ENCODE measurements around the gene CNPY1.

CNPY1 gene

DNA sequence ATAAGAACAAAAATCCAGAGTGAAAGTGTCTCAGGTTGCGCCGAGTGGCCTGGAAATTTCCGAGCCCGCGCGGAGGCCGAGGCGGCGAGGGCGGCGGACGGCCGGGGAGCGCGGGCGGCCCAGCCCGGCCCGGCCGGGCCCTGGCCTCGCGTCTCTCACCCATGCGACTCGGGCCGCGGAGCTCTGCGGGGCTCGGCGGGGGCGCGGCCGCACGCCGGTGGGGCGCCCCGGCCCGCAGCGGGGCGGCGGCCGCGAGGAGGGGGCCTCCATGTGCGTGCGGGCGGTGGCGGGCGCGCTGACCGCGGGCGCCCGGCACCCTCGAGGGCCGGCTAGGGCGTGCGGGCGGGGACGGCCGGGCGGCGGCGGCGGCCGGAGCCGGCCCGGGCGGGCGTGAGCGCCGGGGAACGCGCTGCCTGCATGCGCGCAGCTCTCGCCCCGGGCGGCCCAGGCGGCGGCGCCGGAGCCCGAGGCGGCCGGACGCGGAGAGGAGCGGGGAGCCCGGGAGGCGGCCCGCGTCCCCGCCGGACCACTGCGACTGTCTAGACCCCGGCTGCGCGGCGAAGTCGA, 88.7 kb downstream of the CNPY1 start:
- peak overlapping the region; percentile 39; the same call in 1 of the 2 replicates for H3K4me3 ChIP-seq (ENCODE audit: low read length)
- TF ChIP-seq ZNF274 (IDR thresholded peaks at IDR 0.05; ENCODE audit: low read depth, low read length), result no peak

- peak overlapping the region; percentile 39 for H3K4me3 ChIP-seq (ENCODE audit: low read length)
Measured at GRCh38 chr7:155456738-155457543, 89.4 kb downstream of the CNPY1 start.

DNA sequence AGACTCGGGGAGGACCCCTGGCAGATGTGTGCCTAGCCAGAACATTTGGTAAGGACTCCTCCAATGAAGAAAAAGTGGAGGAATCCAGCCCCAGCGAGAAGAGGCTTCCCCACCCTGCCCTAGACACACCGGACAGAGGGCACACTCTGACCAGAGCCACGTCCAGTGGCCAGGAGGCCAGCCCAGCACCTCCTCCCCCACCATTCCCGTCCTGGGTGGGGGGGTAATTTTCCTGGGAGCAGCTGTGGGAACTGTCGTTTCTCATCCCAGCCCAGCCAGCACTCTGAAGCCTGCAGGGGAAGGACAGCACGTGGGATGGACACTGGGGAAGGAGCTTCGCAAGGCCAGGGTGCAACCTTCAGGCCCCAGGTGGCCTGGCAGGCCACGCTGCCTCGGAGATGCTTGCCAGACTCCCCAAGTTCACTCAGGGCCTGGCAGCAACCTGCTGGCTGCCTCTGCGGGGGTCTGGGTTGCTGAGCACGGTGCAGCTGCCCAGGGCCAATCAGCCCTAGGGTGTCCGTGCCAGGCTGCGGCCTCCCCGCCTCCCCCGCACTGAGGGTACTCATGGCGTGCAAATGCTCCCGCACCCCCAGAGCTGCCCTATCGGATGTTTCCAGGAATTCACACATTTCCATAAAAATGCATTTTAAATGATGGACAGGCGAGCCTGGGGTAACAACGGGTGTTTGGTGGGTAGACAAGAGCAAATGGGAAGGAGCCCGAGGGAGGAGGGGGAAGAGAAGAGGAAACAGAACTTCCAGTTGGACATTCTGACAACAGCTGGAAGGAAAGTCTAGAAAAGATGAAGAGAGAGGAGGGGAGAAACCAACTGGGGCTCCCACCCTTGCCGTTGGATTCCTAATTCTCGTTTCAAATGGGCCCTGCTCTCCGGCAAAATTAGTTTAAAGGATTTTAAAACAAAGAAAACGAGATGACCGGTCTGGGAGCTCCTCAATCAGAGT, 90.3 kb downstream of the CNPY1 start:
- no peak for TF ChIP-seq ZNF274 (IDR thresholded peaks at IDR 0.05; ENCODE audit: low read depth, low read length)
- no peak overlapping the region for H3K4me3 ChIP-seq (ENCODE audit: low read length)

More at GRCh38 chr7:155456738-155457543, 89.4 kb downstream of the CNPY1 start:
- TF ChIP-seq ZNF274 (IDR thresholded peaks at IDR 0.05; ENCODE audit: low read depth, low read length), result no peak

DNA sequence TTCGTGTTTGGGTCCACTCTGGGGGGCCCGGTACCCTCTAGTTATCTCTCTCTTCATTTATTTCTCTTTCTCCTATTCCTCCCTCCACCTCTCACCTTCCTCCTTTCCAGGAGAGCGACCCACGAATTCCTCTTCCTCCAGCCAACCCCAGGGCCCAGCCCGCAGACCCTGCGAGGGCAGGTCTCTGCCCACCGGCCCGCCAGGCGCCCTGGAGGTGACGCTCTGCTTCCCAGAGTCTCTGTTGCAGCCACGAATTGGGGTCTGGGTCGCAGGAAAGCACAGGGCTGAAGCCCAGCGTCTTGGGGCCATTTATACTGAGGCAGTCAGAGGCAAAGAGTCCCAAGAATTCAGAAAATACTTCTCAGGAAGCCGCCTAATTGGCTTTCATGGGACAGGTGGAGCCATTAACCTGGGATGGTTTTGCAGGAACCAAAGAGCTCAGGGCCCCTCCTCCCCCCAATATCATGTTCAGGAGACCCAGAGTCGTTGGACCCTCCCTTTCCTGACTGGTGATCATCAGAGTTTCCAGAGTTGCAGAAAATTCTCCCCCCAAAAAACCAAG, 91.1 kb downstream of the CNPY1 start:
- no peak for TF ChIP-seq ZNF274 (IDR thresholded peaks at IDR 0.05; ENCODE audit: low read depth, low read length)

DNA sequence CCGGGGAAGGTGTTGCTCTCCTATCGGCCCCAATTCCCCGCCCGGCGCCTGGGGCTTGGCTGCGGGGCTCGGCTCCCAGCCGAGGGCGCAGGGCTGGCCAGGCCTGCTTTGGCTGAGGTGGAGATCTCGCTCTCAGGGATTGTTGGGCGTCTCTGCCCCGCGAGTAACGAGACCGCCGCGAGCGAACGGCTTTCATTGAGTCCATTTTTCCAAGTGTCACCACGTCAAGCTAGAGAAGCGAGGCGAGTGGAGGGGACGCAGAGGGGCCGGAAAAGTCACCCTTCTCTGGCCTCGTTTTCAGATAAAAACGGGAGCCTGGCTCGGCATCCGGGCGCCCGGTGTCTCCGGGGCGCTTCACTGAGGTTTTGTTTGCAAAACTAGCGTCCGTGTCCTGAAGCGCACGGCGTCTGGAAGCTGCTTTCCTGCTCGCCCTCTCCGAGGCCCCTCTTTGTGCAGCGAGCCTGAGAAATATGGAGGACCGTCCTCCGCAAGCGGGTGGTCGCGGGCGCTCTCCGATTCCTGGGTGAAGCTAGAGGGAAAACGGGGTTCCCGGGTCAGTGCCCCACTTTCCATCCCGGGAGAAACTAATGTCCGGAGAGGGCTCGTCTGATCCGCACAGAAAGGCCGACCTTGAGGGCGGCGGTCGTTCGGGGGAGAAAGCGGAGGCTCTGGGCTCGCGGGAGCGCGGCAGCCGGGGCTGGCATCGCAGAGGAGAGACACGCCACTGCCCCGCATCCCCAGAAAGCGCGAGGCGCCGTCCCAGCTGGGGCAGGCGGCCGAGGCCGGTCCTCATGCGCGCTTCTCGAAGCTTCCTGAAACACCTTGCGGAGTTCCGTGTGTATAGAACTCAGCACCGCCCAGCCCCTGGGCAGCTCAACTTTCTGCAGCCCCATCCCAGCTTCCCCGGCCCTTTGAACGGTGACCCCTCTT, 91.9 kb downstream of the CNPY1 start:
- TF ChIP-seq ZNF274 (IDR thresholded peaks at IDR 0.05; ENCODE audit: low read depth, low read length), result no peak

More for the DNA sequence above, 91.1 kb downstream of the CNPY1 start:
- H3K4me3 ChIP-seq (ENCODE audit: low read length), result no peak overlapping the region

GRCh38 chr7:155453296-155454182, 92.8 kb downstream of the CNPY1 start:
- H3K4me3 ChIP-seq (ENCODE audit: low read length), result no peak overlapping the region
- TF ChIP-seq ZNF274 (IDR thresholded peaks at IDR 0.05; ENCODE audit: low read depth, low read length), result no peak

More for the DNA sequence above, 91.9 kb downstream of the CNPY1 start:
- H3K4me3 ChIP-seq (ENCODE audit: low read length), result no peak overlapping the region

DNA sequence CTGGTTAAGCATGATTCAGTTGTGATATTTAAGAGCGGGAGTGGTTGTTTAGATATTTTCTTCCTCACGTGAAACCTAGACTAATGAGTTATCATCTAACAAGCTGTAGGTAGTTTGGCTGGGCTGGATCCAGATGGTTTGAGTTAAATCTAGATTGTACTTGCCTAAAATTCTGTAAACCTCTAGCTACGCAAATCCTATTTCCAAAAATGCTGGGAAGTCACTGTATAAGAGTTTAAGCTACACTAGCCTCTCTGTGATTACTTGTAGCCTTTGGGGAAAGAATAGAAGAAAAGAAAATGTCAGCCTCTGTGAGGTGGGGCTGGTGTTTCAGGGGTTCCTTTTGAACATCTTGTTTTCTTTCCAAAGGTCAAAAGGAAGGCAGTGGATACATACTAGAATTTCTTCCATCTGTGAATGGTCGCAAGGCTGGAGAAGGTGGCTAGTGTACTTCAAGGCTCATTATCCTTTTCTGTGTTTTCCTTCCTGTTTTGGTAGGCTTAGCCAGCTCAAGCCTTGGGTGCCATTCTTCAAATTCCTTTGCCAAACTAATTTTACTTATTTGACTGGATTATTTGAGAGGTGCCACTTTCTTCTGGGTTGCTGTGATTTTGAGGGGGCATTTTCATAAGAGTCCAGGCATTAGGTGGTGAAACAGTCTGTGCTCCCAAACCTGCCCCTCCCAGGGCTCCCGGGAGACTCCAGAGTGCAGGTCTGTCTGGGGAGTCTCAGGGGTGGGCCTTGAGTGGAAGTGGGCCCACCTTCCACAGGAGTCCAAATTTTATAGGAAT, 93.7 kb downstream of the CNPY1 start:
- H3K4me3 ChIP-seq (ENCODE audit: low read length), result no peak overlapping the region
- no peak for TF ChIP-seq ZNF274 (IDR thresholded peaks at IDR 0.05; ENCODE audit: low read depth, low read length)

- H3K4me3 ChIP-seq (ENCODE audit: low read length), result no peak overlapping the region
- no peak for TF ChIP-seq ZNF274 (IDR thresholded peaks at IDR 0.05; ENCODE audit: low read depth, low read length)
Measured at GRCh38 chr7:155451840-155452239, 94.5 kb downstream of the CNPY1 start.

All from GM08714 (cell line).